ENCODE results near the gene PRKAG1.

The PRKAG1 gene

GRCh38 chr12:48961801-48962200, 56.8 kb downstream of the PRKAG1 start:
- Histone ChIP-seq H3K27me3 (ENCODE audit: control insufficient read depth, insufficient read depth, low read length) (peaks cover 25% of the 10 kb centered on the region), H3K4me3 (ENCODE audit: low read length) (no peak overlapping the region)

GRCh38 chr12:48961331-48961730, 57.2 kb downstream of the PRKAG1 start:
- Histone ChIP-seq H3K4me1 (ENCODE audit: control insufficient read depth, insufficient read depth, low read length) (peaks cover 14% of the 10 kb centered on the region), H3K4me3 (ENCODE audit: low read length) (no peak overlapping the region), H3K27me3 (ENCODE audit: control insufficient read depth, insufficient read depth, low read length) (peaks cover 20% of the 10 kb centered on the region), H3K4me2 (ENCODE audit: low read length) (no peak overlapping the region), H3K36me3 (ENCODE audit: insufficient read depth, low read length) (no peaks in the 10 kb centered on the region), H3K9me3 (replicated peaks; ENCODE audit: low read length) (no peaks in the 10 kb centered on the region), H3K9ac (ENCODE audit: low read depth, low read length) (no peak overlapping the region)

More at GRCh38 chr12:48961801-48962200, 56.8 kb downstream of the PRKAG1 start:
- Histone ChIP-seq H3K4me2 (ENCODE audit: low read length) (no peak overlapping the region), H3K36me3 (ENCODE audit: insufficient read depth, low read length) (no peaks in the 10 kb centered on the region), H3K9ac (ENCODE audit: low read depth, low read length) (no peak overlapping the region), H3K4me1 (ENCODE audit: control insufficient read depth, insufficient read depth, low read length) (peaks cover 14% of the 10 kb centered on the region), H3K9me3 (replicated peaks; ENCODE audit: low read length) (no peaks in the 10 kb centered on the region)

- H3K27me3 ChIP-seq (ENCODE audit: control insufficient read depth, insufficient read depth, low read length): peaks cover 16% of the 10 kb centered on the region
- H3K4me1 ChIP-seq (ENCODE audit: control insufficient read depth, insufficient read depth, low read length): peaks cover 17% of the 10 kb centered on the region
- no peak overlapping the region for H3K4me2 ChIP-seq (ENCODE audit: low read length)
- no peaks in the 10 kb centered on the region for H3K36me3 ChIP-seq (ENCODE audit: insufficient read depth, low read length)
- no peak overlapping the region for H3K4me3 ChIP-seq (ENCODE audit: low read length)
- no peaks in the 10 kb centered on the region for H3K9me3 ChIP-seq (replicated peaks; ENCODE audit: low read length)
- H3K9ac ChIP-seq (ENCODE audit: low read depth, low read length): no peak overlapping the region
Observed at GRCh38 chr12:48960834-48961233, 57.7 kb downstream of the PRKAG1 start.

- H3K36me3 ChIP-seq (ENCODE audit: insufficient read depth, low read length): peaks cover 21% of the 10 kb centered on the region
- peak overlapping the region; percentile 94 for H3K9ac ChIP-seq (ENCODE audit: low read depth, low read length)
- H3K27me3 ChIP-seq (ENCODE audit: control insufficient read depth, insufficient read depth, low read length): no peaks in the 10 kb centered on the region
- peak overlapping the region; percentile 98 for H3K4me3 ChIP-seq (ENCODE audit: low read length)
- H3K9me3 ChIP-seq (replicated peaks; ENCODE audit: low read length): no peaks in the 10 kb centered on the region
- peak overlapping the region; percentile 97 for H3K4me2 ChIP-seq (ENCODE audit: low read length)
- H3K4me1 ChIP-seq (ENCODE audit: control insufficient read depth, insufficient read depth, low read length): peaks cover 23% of the 10 kb centered on the region
Observed at GRCh38 chr12:48958049-48958388, 60.6 kb downstream of the PRKAG1 start.

- no peaks in the 10 kb centered on the region for H3K9me3 ChIP-seq (replicated peaks; ENCODE audit: low read length)
- H3K36me3 ChIP-seq (ENCODE audit: insufficient read depth, low read length): peaks cover 28% of the 10 kb centered on the region
- H3K4me1 ChIP-seq (ENCODE audit: control insufficient read depth, insufficient read depth, low read length): peaks cover 23% of the 10 kb centered on the region
- no peaks in the 10 kb centered on the region for H3K27me3 ChIP-seq (ENCODE audit: control insufficient read depth, insufficient read depth, low read length)
- peak within 1 kb of the TSS; percentile 94 for H3K9ac ChIP-seq (ENCODE audit: low read depth, low read length)
- peak within 1 kb of the TSS; percentile 98 for H3K4me3 ChIP-seq (ENCODE audit: low read length)
- peak within 1 kb of the TSS; percentile 97 for H3K4me2 ChIP-seq (ENCODE audit: low read length)
Observed at GRCh38 chr12:48957141-48958048, 61.2 kb downstream of the PRKAG1 start, which contains the start of gene ARF3. ARF3 (minus strand) TSS chr12:48957487; CDS start chr12:48941095, 16,392 bp downstream.

GRCh38 chr12:48956279-48957140, 62.1 kb downstream of the PRKAG1 start:
- Histone ChIP-seq H3K4me2 (ENCODE audit: low read length) (peak overlapping the region; percentile 97), H3K9ac (ENCODE audit: low read depth, low read length) (peak overlapping the region; percentile 94), H3K4me3 (ENCODE audit: low read length) (peak overlapping the region; percentile 98), H3K36me3 (ENCODE audit: insufficient read depth, low read length) (peaks cover 32% of the 10 kb centered on the region), H3K4me1 (ENCODE audit: control insufficient read depth, insufficient read depth, low read length) (peaks cover 22% of the 10 kb centered on the region), H3K27me3 (ENCODE audit: control insufficient read depth, insufficient read depth, low read length) (no peaks in the 10 kb centered on the region), H3K9me3 (replicated peaks; ENCODE audit: low read length) (no peaks in the 10 kb centered on the region)

- Histone ChIP-seq H3K27me3 (ENCODE audit: control insufficient read depth, insufficient read depth, low read length) (no peaks in the 10 kb centered on the region), H3K4me2 (ENCODE audit: low read length) (peak overlapping the region; percentile 97), H3K36me3 (ENCODE audit: insufficient read depth, low read length) (peaks cover 33% of the 10 kb centered on the region), H3K9ac (ENCODE audit: low read depth, low read length) (no peak overlapping the region), H3K4me1 (ENCODE audit: control insufficient read depth, insufficient read depth, low read length) (peaks cover 15% of the 10 kb centered on the region), H3K9me3 (replicated peaks; ENCODE audit: low read length) (no peaks in the 10 kb centered on the region), H3K4me3 (ENCODE audit: low read length) (no peak overlapping the region)
Observed at GRCh38 chr12:48954841-48955501, 63.6 kb downstream of the PRKAG1 start.

GRCh38 chr12:48954061-48954460, 64.5 kb downstream of the PRKAG1 start:
- peaks cover 15% of the 10 kb centered on the region for H3K4me1 ChIP-seq (ENCODE audit: control insufficient read depth, insufficient read depth, low read length)
- no peak overlapping the region for H3K9ac ChIP-seq (ENCODE audit: low read depth, low read length)
- H3K9me3 ChIP-seq (replicated peaks; ENCODE audit: low read length): no peaks in the 10 kb centered on the region

GRCh38 chr12:48952691-48953090, 65.9 kb downstream of the PRKAG1 start:
- Histone ChIP-seq H3K4me2 (ENCODE audit: low read length) (no peak overlapping the region), H3K36me3 (ENCODE audit: insufficient read depth, low read length) (peaks cover 42% of the 10 kb centered on the region), H3K4me3 (ENCODE audit: low read length) (no peak overlapping the region), H3K4me1 (ENCODE audit: control insufficient read depth, insufficient read depth, low read length) (peaks cover 11% of the 10 kb centered on the region), H3K9ac (ENCODE audit: low read depth, low read length) (no peak overlapping the region), H3K27me3 (ENCODE audit: control insufficient read depth, insufficient read depth, low read length) (no peaks in the 10 kb centered on the region), H3K9me3 (replicated peaks; ENCODE audit: low read length) (no peaks in the 10 kb centered on the region)

More at GRCh38 chr12:48954061-48954460, 64.5 kb downstream of the PRKAG1 start:
- no peak overlapping the region for H3K4me3 ChIP-seq (ENCODE audit: low read length)
- H3K4me2 ChIP-seq (ENCODE audit: low read length): no peak overlapping the region
- peaks cover 38% of the 10 kb centered on the region for H3K36me3 ChIP-seq (ENCODE audit: insufficient read depth, low read length)
- no peaks in the 10 kb centered on the region for H3K27me3 ChIP-seq (ENCODE audit: control insufficient read depth, insufficient read depth, low read length)
